ENCODE measurements around the gene APCDD1L.

DNA sequence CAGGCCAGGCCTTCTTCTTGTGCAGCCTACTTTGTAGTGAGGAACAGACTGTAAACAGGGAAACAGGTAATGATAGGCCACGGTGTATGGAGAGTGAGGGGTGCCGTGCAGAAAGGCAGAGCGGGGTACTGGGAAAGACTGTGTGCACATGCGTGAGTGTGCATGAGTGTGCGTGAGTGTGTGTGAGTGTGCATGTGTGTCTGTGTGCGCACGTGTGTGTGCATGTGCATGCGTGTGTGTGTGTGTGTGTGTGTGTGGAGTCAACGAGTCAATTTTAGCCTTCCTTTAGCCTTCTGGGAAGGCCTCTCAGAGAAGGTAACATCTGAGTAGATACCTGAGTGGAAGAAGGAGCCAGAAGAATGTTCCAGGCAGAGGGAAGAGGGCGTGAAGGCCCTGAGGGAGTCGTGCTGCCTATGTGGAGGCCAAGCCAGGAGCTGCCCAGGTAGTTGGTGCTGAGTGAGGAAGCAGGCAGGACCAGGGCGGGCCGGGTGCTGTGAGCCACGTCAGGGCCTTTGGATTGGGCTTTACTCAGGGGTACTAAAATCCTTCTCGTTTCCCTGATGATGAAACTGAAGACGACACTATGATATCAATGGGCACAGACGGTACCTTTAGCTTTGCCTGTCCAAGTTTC lies 6.3 kb downstream of the APCDD1L start:
- TF ChIP-seq POLR2A (IDR thresholded peaks at IDR 0.05; ENCODE audit: low read depth, low read length) (no peak), PAX5 (IDR thresholded peaks at IDR 0.05; ENCODE audit: insufficient read depth, low read length, severe bottlenecking) (no peak), POU2F2 (IDR thresholded peaks at IDR 0.05; ENCODE audit: low read depth, low read length) (no peak)

Data from GM12891 (cell line).